MG63 (cell line): ENCODE measurements around the gene EHD4. TPM values are rescaled to one million over a fixed set of nuclear protein-coding genes. Genes with fewer than 3 reads are reported as not detected.

ENCODE experiments used
- DNase-seq: peaks from one replicate; pipeline ENCODE4 v3.0.0-alpha.2; 2020
- H3K27me3 ChIP-seq: fragments of 250-450 bp; sonication (Bioruptor Pico); 2 replicates; pipeline ENCODE4 v1.5.1; 2020; ENCODE audit warnings: mild to moderate bottlenecking, moderate library complexity
- H3K36me3 ChIP-seq: fragments of 250-450 bp; sonication (Bioruptor Pico); 2 replicates; pipeline ENCODE4 v1.5.1; 2020; ENCODE audit warnings: mild to moderate bottlenecking, moderate library complexity
- H3K4me3 ChIP-seq: fragments of 250-450 bp; sonication (Bioruptor Pico); 2 replicates; pipeline ENCODE4 v1.5.1; 2020; ENCODE audit warnings: mild to moderate bottlenecking, moderate library complexity
- H3K9me3 ChIP-seq: fragments of 250-450 bp; sonication (Bioruptor Pico); 2 replicates; pipeline ENCODE4 v1.5.1; 2020; ENCODE audit warnings: mild to moderate bottlenecking, moderate library complexity
- total RNA-seq: library from RNA; depleted of rRNA; stranded (reverse); fragments of >200 nt; shearing (Covaris generic); gene quantifications from 2 replicates; pipeline ENCODE4 v1.2.3, GENCODE V29; 2014; ENCODE audit warnings: low replicate concordance; rRNA removed

EHD4 gene
- total RNA-seq = 10.7 and 15.9 TPM in 2 replicates

DNA sequence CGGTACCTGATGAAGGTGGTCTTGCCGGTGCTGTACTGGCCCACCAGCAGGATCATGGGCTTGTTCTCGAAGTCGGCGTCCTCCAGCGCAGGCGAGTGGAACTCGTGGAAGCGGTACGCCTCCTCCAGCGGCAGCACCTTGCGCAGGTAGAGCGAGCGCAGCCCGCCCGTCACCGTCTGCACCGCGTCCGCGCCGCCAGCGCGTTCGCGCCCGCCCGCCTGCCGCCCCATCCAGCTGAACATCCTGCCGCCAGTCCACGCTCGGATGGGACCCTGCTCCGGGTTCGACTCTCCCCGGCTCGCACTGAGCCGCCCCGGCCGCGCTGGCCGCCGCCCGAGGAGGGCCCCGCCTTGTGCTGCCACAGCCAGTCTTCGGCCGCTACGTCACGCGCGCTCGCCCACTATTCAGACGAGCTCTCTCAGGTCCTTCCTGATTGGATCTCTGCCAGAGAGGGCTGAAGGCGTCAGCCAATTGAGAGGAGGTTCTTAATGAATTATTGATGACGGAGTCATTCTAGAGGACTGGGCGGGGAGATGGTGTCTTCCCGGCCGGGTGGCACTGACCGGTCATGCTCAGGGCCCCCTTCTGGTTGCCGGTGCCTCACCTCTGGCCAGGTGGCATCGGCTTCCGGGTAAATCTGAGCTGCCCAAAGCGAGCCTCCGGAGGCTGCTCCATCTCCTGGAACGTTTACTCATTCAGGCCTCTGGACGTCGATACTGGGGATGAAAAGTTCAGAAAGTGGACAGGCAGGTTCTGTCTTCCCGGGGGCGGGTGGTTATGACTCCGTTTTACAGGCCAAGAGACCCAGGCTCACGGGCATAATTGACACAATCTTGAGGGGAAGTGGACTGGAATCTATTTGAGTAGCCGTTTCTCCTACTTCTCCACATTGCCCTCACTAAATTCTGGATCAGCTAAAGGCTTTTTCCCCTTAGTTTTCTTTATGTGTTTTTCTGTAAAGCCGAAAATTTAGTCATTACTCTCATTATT is at the start of gene EHD4:
Gene EHD4 (minus strand): TSS at position 305 of the 990 bp plus-strand sequence. CDS start 63 bp downstream, at position 242.
- Histone ChIP-seq H3K27me3 (no peaks in the 10 kb centered on the region), H3K36me3 (peaks cover 22% of the 10 kb centered on the region), H3K9me3 (no peaks in the 10 kb centered on the region), H3K4me3 (peak within 1 kb of the TSS; percentile 84)
- DNase-seq = peak; percentile 98

GRCh38 chr15:42021593-42021992 is 49.2 kb upstream of the EHD4 start:
- no peak overlapping the region for H3K4me3 ChIP-seq
- H3K27me3 ChIP-seq = no peaks in the 10 kb centered on the region
- no peaks in the 10 kb centered on the region for H3K36me3 ChIP-seq
- H3K9me3 ChIP-seq = no peaks in the 10 kb centered on the region
- DNase-seq = no peak

GRCh38 chr15:42020713-42021273 is 48.4 kb upstream of the EHD4 start, which contains the start of gene PLA2G4E:
TSS of gene PLA2G4E (minus strand) at chr15:42021042. CDS start at chr15:42021030, 12 bp downstream.
- Histone ChIP-seq H3K4me3 (no peak within 1 kb of the TSS), H3K36me3 (no peaks in the 10 kb centered on the region), H3K9me3 (no peaks in the 10 kb centered on the region), H3K27me3 (no peaks in the 10 kb centered on the region)
- peak; percentile 54 for DNase-seq

- Histone ChIP-seq H3K27me3 (no peaks in the 10 kb centered on the region), H3K36me3 (no peaks in the 10 kb centered on the region), H3K4me3 (no peak overlapping the region), H3K9me3 (no peaks in the 10 kb centered on the region)
- DNase-seq = no peak
Measured at GRCh38 chr15:42018306-42019224, 46.2 kb upstream of the EHD4 start.

DNA sequence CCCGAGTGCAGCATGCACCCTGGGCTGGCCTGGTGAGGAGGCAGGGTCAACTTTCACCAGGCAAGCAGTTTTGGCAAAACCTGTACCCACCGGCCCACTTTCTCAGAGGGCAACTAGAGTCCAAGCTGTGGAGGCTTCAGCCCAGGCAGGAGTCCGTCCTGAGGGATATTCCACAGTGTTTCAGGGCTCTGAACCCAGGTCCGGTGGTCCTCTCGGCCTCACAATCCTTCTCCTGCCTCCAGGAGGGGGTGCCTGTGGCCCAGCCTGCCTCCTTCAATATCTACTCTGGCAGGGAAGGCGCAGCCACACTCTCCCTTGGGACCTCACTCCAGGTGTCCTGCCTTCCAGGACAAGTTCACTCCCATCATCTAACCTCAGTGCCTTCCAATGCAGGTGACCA is 44.6 kb upstream of the EHD4 start:
- DNase-seq = no peak
- H3K4me3 ChIP-seq = no peak overlapping the region
- no peaks in the 10 kb centered on the region for H3K27me3 ChIP-seq
- H3K9me3 ChIP-seq = no peaks in the 10 kb centered on the region
- H3K36me3 ChIP-seq = no peaks in the 10 kb centered on the region

DNA sequence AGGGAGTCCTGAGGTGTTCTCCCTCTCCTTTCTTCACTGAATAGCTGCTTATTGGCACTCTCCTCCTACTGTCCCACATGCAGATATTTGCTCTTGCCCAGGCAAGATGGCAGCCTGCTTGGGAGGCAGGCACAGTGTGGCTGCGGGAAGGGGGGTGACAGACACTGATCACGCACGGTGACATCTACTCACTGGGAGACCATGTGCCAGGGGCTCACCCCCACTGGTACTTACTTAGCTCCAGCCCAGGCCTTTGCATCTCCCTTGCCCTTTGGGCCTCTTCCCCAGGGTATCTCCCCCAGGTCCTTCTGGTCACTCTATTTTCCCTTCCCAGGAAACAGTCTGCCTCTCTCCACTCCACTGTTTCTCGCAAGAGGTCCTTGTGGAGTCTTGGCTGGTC is 42.0 kb upstream of the EHD4 start:
- H3K4me3 ChIP-seq = no peak overlapping the region
- no peaks in the 10 kb centered on the region for H3K27me3 ChIP-seq
- DNase-seq = no peak

GRCh38 chr15:42012928-42013482 is 40.6 kb upstream of the EHD4 start:
- Histone ChIP-seq H3K27me3 (no peaks in the 10 kb centered on the region), H3K4me3 (no peak overlapping the region), H3K9me3 (no peaks in the 10 kb centered on the region), H3K36me3 (no peaks in the 10 kb centered on the region)
- DNase-seq = no peak

More for the DNA sequence above, 42.0 kb upstream of the EHD4 start:
- Histone ChIP-seq H3K9me3 (no peaks in the 10 kb centered on the region), H3K36me3 (no peaks in the 10 kb centered on the region)

- no peaks in the 10 kb centered on the region for H3K9me3 ChIP-seq
- H3K27me3 ChIP-seq = no peaks in the 10 kb centered on the region
- no peak for DNase-seq
Measured at GRCh38 chr15:42012241-42012640, 39.9 kb upstream of the EHD4 start.

GRCh38 chr15:42011074-42011473 is 38.7 kb upstream of the EHD4 start:
- no peaks in the 10 kb centered on the region for H3K9me3 ChIP-seq
- no peaks in the 10 kb centered on the region for H3K27me3 ChIP-seq
- H3K4me3 ChIP-seq = no peak overlapping the region
- no peak for DNase-seq
- no peaks in the 10 kb centered on the region for H3K36me3 ChIP-seq

More at GRCh38 chr15:42012241-42012640, 39.9 kb upstream of the EHD4 start:
- H3K4me3 ChIP-seq = no peak overlapping the region
- H3K36me3 ChIP-seq = no peaks in the 10 kb centered on the region

DNA sequence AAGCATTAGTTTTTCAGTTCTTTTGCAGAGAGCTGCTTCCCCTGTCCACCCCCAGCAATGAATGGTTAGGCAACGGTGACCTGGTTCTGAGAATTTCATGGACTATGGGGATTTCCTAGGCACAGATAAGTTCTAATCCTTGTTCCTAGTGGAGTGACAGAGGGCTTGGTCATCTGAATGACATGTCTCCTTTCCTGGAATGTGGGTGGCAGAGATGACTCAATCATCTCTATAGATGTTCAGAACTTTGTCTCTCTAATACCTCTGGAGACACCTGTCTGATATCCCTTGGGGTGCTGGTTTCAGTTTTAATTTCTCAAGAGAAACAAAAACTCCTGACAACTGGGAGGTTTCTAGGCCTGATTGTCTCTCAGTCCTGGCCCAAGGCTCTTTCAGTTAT is 38.1 kb upstream of the EHD4 start:
- H3K27me3 ChIP-seq = no peaks in the 10 kb centered on the region
- no peak for DNase-seq

DNA sequence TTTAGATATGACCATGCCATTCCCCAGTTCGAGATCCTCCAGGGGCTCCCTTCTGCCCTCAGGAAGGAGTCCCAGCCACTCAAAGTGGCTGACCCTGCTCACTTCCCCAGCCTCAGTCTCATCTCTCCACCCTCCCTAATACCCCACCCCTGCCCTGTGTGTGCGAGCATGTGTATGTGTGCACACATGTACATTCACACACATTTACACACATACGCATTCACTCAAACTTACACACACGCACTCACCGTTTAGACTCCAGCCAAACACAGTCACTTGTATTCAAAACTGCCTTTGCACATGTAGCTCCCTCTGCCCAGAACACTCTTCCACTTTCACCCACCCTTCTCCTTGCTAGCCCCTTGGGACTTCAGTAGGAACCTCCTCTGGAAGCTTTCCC is 37.1 kb upstream of the EHD4 start:
- Histone ChIP-seq H3K9me3 (no peaks in the 10 kb centered on the region), H3K27me3 (no peaks in the 10 kb centered on the region), H3K36me3 (no peaks in the 10 kb centered on the region), H3K4me3 (no peak overlapping the region)
- no peak for DNase-seq

More for the DNA sequence above, 38.1 kb upstream of the EHD4 start:
- no peak overlapping the region for H3K4me3 ChIP-seq
- no peaks in the 10 kb centered on the region for H3K36me3 ChIP-seq
- H3K9me3 ChIP-seq = no peaks in the 10 kb centered on the region

- no peaks in the 10 kb centered on the region for H3K36me3 ChIP-seq
- no peaks in the 10 kb centered on the region for H3K27me3 ChIP-seq
Measured at GRCh38 chr15:42009022-42009421, 36.7 kb upstream of the EHD4 start.

DNA sequence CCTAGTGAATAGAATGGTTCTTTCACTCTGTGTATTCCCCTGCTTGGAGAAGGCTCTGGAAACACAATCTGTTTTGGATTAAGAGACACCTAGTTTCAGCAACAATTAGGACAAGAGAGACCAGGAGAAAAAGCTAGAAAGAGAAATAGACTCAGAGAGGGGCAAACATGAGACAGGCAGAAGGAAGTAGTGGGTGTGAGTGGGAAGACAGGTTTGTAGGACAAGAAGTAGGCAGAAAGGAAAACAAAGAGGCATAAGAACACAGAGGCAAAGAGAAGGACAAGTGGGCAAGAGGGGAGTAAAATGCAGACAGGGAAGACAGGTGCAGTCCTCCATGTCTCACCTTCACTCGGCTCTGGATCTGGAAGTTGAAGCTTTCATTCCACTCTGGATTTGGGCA is 35.0 kb upstream of the EHD4 start:
- H3K27me3 ChIP-seq = no peaks in the 10 kb centered on the region
- no peak overlapping the region for H3K4me3 ChIP-seq
- H3K36me3 ChIP-seq = no peaks in the 10 kb centered on the region
- DNase-seq = no peak
- H3K9me3 ChIP-seq = no peaks in the 10 kb centered on the region

More at GRCh38 chr15:42009022-42009421, 36.7 kb upstream of the EHD4 start:
- DNase-seq = no peak
- Histone ChIP-seq H3K9me3 (no peaks in the 10 kb centered on the region), H3K4me3 (no peak overlapping the region)

DNA sequence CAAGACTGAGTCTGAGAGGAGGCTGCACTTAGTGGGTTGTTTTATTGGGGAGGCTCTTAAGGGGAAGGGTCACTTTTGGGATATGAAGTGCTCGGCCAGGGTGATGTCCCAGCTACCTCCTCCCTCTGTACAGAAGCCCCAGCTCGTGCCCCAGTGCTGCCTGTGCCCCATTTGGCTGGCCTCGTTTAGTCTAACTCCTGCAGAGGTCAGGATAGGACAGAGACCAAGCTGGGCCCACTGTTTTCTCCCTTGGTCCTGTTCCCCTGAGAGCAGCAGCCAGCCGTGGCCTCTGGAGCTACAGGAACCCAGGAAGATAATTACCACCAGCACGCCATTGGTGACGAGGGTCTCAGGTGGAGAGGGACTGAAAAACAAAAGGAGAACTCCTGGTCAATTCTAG is 30.0 kb upstream of the EHD4 start:
- no peak for DNase-seq
- Histone ChIP-seq H3K4me3 (no peak overlapping the region), H3K27me3 (no peaks in the 10 kb centered on the region; the same call in 1 of the 2 replicates), H3K9me3 (no peaks in the 10 kb centered on the region), H3K36me3 (no peaks in the 10 kb centered on the region)

GRCh38 chr15:42001236-42001635 is 28.9 kb upstream of the EHD4 start:
- no peak overlapping the region for H3K4me3 ChIP-seq
- no peaks in the 10 kb centered on the region; the same call in 1 of the 2 replicates for H3K27me3 ChIP-seq

More at GRCh38 chr15:42001236-42001635, 28.9 kb upstream of the EHD4 start:
- DNase-seq = no peak
- H3K9me3 ChIP-seq = no peaks in the 10 kb centered on the region
- H3K36me3 ChIP-seq = no peaks in the 10 kb centered on the region
